Upper lobe of left lung (tissue), 4 donors: ENCODE results near the gene SYN1.

ENCODE experiments used
- EP300 ChIP-seq, 4 donors: sonication (generic); formaldehyde crosslinking; IDR thresholded peaks; one replicate each; pipeline ENCODE4 v1.5.1; 2017; ENCODE audit warnings: antibody characterized with exemption in 4 of 4, control low read depth in 2 of 4
- POLR2A ChIP-seq, 4 donors: fragments of 450-650 bp; IDR thresholded peaks; one replicate each; pipeline ENCODE4 v1.5.1; 2016 to 2017; ENCODE audit warnings: antibody characterized with exemption in 4 of 4, mild to moderate bottlenecking in 2 of 4
- TF ChIP-seq, protein P1 (sequence below), 6 experiments: fragments of 450-650 bp in 4 of 6; fragments of 200-600 bp in 2 of 6; sonication (generic) in 2 of 6; IDR thresholded peaks; one replicate each; pipeline ENCODE4 v1.5.1; 2016 to 2019; ENCODE audit warnings: antibody characterized with exemption in 6 of 6

DNA sequence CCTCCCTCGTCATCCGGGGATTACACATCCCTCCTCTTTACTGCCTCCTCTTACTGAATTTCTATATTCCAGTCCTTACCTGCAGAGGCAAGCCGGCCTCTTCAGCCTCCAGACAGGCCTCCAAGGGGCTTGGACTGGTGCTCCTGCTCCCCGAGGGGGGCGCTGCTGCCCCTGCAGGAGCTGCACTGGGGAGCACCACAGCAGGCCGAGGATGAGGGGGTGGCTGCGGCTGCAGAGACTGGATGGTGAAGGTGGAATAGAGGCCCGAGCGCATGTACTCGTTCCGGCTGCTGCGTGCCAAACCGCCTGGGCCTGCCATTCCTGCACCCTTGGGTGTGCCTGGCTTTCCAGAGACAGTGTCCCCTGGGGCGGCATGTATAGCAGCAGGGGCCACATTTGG, 19.2 kb upstream of the SYN1 start:
- TF ChIP-seq, protein P1, sequence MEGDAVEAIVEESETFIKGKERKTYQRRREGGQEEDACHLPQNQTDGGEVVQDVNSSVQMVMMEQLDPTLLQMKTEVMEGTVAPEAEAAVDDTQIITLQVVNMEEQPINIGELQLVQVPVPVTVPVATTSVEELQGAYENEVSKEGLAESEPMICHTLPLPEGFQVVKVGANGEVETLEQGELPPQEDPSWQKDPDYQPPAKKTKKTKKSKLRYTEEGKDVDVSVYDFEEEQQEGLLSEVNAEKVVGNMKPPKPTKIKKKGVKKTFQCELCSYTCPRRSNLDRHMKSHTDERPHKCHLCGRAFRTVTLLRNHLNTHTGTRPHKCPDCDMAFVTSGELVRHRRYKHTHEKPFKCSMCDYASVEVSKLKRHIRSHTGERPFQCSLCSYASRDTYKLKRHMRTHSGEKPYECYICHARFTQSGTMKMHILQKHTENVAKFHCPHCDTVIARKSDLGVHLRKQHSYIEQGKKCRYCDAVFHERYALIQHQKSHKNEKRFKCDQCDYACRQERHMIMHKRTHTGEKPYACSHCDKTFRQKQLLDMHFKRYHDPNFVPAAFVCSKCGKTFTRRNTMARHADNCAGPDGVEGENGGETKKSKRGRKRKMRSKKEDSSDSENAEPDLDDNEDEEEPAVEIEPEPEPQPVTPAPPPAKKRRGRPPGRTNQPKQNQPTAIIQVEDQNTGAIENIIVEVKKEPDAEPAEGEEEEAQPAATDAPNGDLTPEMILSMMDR (IDR thresholded peaks at IDR 0.05): no peak
- TF ChIP-seq POLR2A (IDR thresholded peaks at IDR 0.05): no peak
- TF ChIP-seq EP300 (IDR thresholded peaks at IDR 0.05): no peak
